ENCODE data around the gene PIGU.

Gene PIGU

GRCh38 chr20:34706302-34706875, 29.5 kb upstream of the PIGU start:
- H2BK5ac ChIP-seq (ENCODE audit: low read depth, low read length, poor library complexity, severe bottlenecking): no peak overlapping the region
- WGBS: no CpG with 5 or more reads among the region's 1 CpG
- peaks cover 9 to 11% of the 10 kb centered on the region in 2 experiments for H3K36me3 ChIP-seq (ENCODE audit: control insufficient read depth in 1 of 2, insufficient read depth in 2 of 2, low read depth in 1 of 2, low read length in 2 of 2)
- no peak overlapping the region for H3K27ac ChIP-seq (ENCODE audit: low read length, poor library complexity, severe bottlenecking)
- no peak overlapping the region for H2BK15ac ChIP-seq (ENCODE audit: low read depth, poor library complexity, severe bottlenecking)
- no peak overlapping the region for H3K14ac ChIP-seq (ENCODE audit: low read length in 2 of 2)
- H2AK5ac ChIP-seq (ENCODE audit: low read length, severe bottlenecking): no peak overlapping the region
- H4K91ac ChIP-seq (ENCODE audit: low read length): no peak overlapping the region
- no peak overlapping the region for H2AFZ ChIP-seq (ENCODE audit: low read depth, low read length)
- no peak for DNase-seq
- peaks cover 0 to 10% of the 10 kb centered on the region in 2 experiments for H3K27me3 ChIP-seq (ENCODE audit: control insufficient read depth in 1 of 2, insufficient read depth in 1 of 2, low read length in 2 of 2)
- no peaks in the 10 kb centered on the region for H3K9me3 ChIP-seq (ENCODE audit: control insufficient read depth, low read length)
- H3K9ac ChIP-seq (ENCODE audit: low read length): peak overlapping the region; percentile 92
- H2BK12ac ChIP-seq (ENCODE audit: low read length in 2 of 2): no peak overlapping the region
- H3K4ac ChIP-seq (ENCODE audit: low read depth in 1 of 2, low read length in 2 of 2): no peak overlapping the region
- H3K18ac ChIP-seq (ENCODE audit: low read depth in 1 of 2, low read length in 2 of 2): no peak overlapping the region
- no peak overlapping the region for H4K8ac ChIP-seq (ENCODE audit: low read length)
- H3K4me2 ChIP-seq (ENCODE audit: low read length, poor library complexity, severe bottlenecking): no peak overlapping the region
- H3K23ac ChIP-seq (ENCODE audit: low read length in 2 of 2): no peak overlapping the region
- H3K4me1 ChIP-seq (ENCODE audit: control insufficient read depth, insufficient read depth, low read depth, low read length): peaks cover 26% of the 10 kb centered on the region
- H2BK120ac ChIP-seq (ENCODE audit: low read depth, low read length): no peak overlapping the region
- peaks cover 14% of the 10 kb centered on the region for H3K79me1 ChIP-seq (replicated peaks; ENCODE audit: low read length, poor library complexity, severe bottlenecking)
- no peak overlapping the region for H3K4me3 ChIP-seq (ENCODE audit: insufficient read depth in 1 of 2, low read depth in 1 of 2, low read length in 2 of 2)

- Histone ChIP-seq H4K8ac (ENCODE audit: low read length) (no peak overlapping the region), H3K14ac (ENCODE audit: low read length in 2 of 2) (peak overlapping the region in 1 of 2 experiments; percentile 26), H3K18ac (ENCODE audit: low read depth in 1 of 2, low read length in 2 of 2) (peak overlapping the region in 1 of 2 experiments; percentile 18), H3K4me3 (ENCODE audit: insufficient read depth in 1 of 2, low read depth in 1 of 2, low read length in 2 of 2) (peak overlapping the region in 1 of 2 experiments; percentile 83), H3K4me1 (ENCODE audit: control insufficient read depth, insufficient read depth, low read depth, low read length) (peaks cover 25% of the 10 kb centered on the region), H2BK120ac (ENCODE audit: low read depth, low read length) (peak overlapping the region; percentile 11), H4K91ac (ENCODE audit: low read length) (no peak overlapping the region), H2AK5ac (ENCODE audit: low read length, severe bottlenecking) (no peak overlapping the region), H3K27ac (ENCODE audit: low read length, poor library complexity, severe bottlenecking) (no peak overlapping the region), H3K4ac (ENCODE audit: low read depth in 1 of 2, low read length in 2 of 2) (peak overlapping the region; percentile 32 to 66), H2AFZ (ENCODE audit: low read depth, low read length) (no peak overlapping the region), H3K4me2 (ENCODE audit: low read length, poor library complexity, severe bottlenecking) (peak overlapping the region; percentile 58), H3K9ac (ENCODE audit: low read length) (peak overlapping the region; percentile 92), H3K27me3 (ENCODE audit: control insufficient read depth in 1 of 2, insufficient read depth in 1 of 2, low read length in 2 of 2) (peaks cover 0 to 11% of the 10 kb centered on the region in 2 experiments), H2BK15ac (ENCODE audit: low read depth, poor library complexity, severe bottlenecking) (no peak overlapping the region), H2BK5ac (ENCODE audit: low read depth, low read length, poor library complexity, severe bottlenecking) (no peak overlapping the region), H3K36me3 (ENCODE audit: control insufficient read depth in 1 of 2, insufficient read depth in 2 of 2, low read depth in 1 of 2, low read length in 2 of 2) (peaks cover 2 to 4% of the 10 kb centered on the region in 2 experiments), H3K9me3 (ENCODE audit: control insufficient read depth, low read length) (no peaks in the 10 kb centered on the region), H3K23ac (ENCODE audit: low read length in 2 of 2) (peak overlapping the region in 1 of 2 experiments; percentile 16), H3K79me1 (replicated peaks; ENCODE audit: low read length, poor library complexity, severe bottlenecking) (peaks cover 14% of the 10 kb centered on the region), H2BK12ac (ENCODE audit: low read length in 2 of 2) (peak overlapping the region in 1 of 2 experiments; percentile 67)
- 59% methylated on average over 6 of the region's 6 CpGs for WGBS
- peak; percentile 66 for DNase-seq
These were observed 28.8 kb upstream of the PIGU start for GRCh38 chr20:34705397-34706301.

- WGBS: 70% methylated on average over 5 of the region's 5 CpGs
- H3K9me3 ChIP-seq (ENCODE audit: control insufficient read depth, low read length): no peaks in the 10 kb centered on the region
These were observed 28.1 kb upstream of the PIGU start for GRCh38 chr20:34705008-34705396.

More at GRCh38 chr20:34705008-34705396, 28.1 kb upstream of the PIGU start:
- H3K23ac ChIP-seq (ENCODE audit: low read length in 2 of 2): peak overlapping the region in 1 of 2 experiments; percentile 16
- H2AK5ac ChIP-seq (ENCODE audit: low read length, severe bottlenecking): no peak overlapping the region
- DNase-seq: no peak
- H2AFZ ChIP-seq (ENCODE audit: low read depth, low read length): no peak overlapping the region
- H4K8ac ChIP-seq (ENCODE audit: low read length): no peak overlapping the region
- peaks cover 0 to 4% of the 10 kb centered on the region in 2 experiments for H3K36me3 ChIP-seq (ENCODE audit: control insufficient read depth in 1 of 2, insufficient read depth in 2 of 2, low read depth in 1 of 2, low read length in 2 of 2)
- H3K14ac ChIP-seq (ENCODE audit: low read length in 2 of 2): no peak overlapping the region
- peaks cover 0 to 11% of the 10 kb centered on the region in 2 experiments for H3K27me3 ChIP-seq (ENCODE audit: control insufficient read depth in 1 of 2, insufficient read depth in 1 of 2, low read length in 2 of 2)
- no peak overlapping the region for H2BK120ac ChIP-seq (ENCODE audit: low read depth, low read length)
- H3K27ac ChIP-seq (ENCODE audit: low read length, poor library complexity, severe bottlenecking): no peak overlapping the region
- H3K4me1 ChIP-seq (ENCODE audit: control insufficient read depth, insufficient read depth, low read depth, low read length): peaks cover 18% of the 10 kb centered on the region
- peaks cover 10% of the 10 kb centered on the region for H3K79me1 ChIP-seq (replicated peaks; ENCODE audit: low read length, poor library complexity, severe bottlenecking)
- peak overlapping the region; percentile 92 for H3K9ac ChIP-seq (ENCODE audit: low read length)
- no peak overlapping the region for H2BK12ac ChIP-seq (ENCODE audit: low read length in 2 of 2)
- H3K4me2 ChIP-seq (ENCODE audit: low read length, poor library complexity, severe bottlenecking): peak overlapping the region; percentile 58
- H3K4me3 ChIP-seq (ENCODE audit: insufficient read depth in 1 of 2, low read depth in 1 of 2, low read length in 2 of 2): peak overlapping the region; percentile 83 to 88
- peak overlapping the region; percentile 62 for H4K91ac ChIP-seq (ENCODE audit: low read length)
- H2BK15ac ChIP-seq (ENCODE audit: low read depth, poor library complexity, severe bottlenecking): no peak overlapping the region
- peak overlapping the region; percentile 26 to 30 for H3K18ac ChIP-seq (ENCODE audit: low read depth in 1 of 2, low read length in 2 of 2)
- H2BK5ac ChIP-seq (ENCODE audit: low read depth, low read length, poor library complexity, severe bottlenecking): no peak overlapping the region
- peak overlapping the region; percentile 10 to 67 for H3K4ac ChIP-seq (ENCODE audit: low read depth in 1 of 2, low read length in 2 of 2)
